Stimulated activated CD4-positive, alpha-beta T cell treated with anti-CD3 and anti-CD28 coated beads, TNF-alpha, amount 100 ng/mL, for 48 hours (primary cell): Measurements from ENCODE around the gene GALNTL6.

Experiments
- DNase-seq, 3 donors: peaks; one replicate each; pipeline ENCODE4 v3.0.0-alpha.2; 2020; ENCODE audit warnings: low read depth in 3 of 3

Gene GALNTL6

DNA sequence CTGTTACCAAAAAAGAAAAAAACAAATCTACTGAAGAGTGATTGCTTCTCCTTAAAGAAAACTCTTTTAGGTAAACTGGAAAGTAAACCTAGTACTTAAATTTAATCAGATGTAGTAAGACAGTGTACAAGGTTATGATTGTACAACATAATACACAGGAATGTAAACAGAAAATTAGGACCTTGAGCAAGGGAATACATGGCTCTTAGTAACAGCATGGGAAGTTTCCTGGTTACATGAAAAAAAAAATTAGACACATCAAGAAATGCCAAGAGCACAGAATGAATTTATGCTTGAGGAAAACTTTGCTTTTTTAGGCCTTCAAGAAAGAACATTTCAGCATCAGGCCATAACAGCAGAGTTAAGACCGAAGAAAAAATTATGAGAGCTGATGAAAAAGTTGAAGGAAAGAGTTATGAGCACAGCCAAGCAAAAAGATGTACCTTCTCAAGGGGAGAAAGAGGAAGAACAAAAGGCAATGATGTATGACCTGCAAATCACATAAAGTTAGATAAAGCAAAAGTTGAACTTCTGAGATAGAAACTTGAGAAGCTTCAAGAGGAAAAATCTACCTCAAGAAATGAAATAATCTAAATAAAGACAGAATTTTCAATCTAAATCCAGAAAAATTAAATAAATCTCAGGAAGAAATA is 311.6 kb downstream of the GALNTL6 start:
- no peak for DNase-seq

DNA sequence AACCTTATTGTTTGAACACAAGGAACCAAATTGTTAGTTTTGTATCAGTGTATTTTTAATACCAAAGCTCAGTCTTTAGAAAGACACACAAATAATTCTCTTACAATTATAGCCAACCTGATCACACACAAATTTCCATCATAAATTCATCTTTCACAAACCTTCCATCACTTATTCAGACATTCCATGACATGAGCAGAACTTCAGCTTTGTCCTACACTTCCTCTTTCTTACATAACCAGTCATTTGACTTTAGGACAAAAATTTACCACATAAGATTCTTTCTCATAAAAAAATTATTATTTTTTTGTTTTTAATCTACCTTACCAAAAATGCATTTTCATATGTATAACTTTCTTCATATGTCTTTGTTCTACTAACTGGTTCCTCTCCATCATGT is 312.2 kb downstream of the GALNTL6 start:
- no peak for DNase-seq

DNA sequence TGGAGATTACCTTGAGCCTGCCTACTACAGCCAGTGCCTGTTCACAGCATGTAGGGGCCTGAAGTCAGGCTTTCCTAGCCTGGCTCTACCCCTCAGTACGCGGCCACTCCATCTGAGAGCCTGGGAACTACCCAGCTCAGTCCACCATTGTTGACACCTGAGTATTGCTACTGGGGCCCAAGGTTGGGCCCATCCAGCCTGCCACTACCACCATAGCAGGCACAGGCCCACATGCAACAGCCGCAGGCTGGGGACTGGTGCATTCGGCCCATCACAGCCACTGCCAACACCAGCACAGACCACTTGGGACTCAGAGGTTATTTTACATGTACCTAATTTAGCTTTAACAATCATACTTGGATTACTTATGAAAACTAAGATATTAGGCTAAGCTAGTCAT is 314.0 kb downstream of the GALNTL6 start:
- no peak for DNase-seq

DNA sequence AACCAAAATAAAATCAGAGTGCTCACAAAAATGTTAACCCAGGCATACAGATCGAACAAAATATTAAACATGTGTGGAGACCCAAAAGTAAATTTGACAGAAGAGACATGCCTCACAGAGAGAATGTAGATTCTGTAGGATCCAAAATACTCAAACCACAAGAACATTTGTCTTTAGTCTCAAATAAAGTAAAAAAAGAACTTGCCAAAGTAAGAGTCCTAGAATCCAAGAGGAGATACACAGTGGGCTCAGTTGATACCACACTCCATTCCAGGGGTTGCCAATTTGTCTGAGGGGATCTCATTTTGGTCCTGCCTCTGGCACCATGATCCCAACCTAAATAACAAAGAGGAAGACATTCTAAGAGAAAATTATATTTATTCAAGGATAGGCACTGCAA is 316.4 kb downstream of the GALNTL6 start:
- no peak for DNase-seq

DNA sequence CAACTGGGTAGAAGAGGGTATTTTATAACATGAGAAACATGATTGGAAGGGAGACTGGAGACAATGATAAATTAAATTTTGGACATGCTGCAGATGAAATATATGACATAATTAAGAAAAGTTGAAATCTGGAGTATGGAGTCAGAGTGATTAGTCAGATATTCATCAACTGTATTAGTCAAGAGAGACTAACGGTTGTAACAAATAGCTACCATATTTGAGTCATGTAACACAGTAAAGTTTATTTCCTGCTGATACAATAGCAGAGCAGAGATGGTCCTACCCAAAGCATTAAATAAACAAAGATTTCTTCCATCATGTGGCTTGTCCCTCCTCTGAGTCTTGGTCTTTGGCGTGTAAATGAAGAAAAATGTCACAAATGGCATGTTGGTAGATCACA is 321.3 kb downstream of the GALNTL6 start:
- DNase-seq = no peak

DNA sequence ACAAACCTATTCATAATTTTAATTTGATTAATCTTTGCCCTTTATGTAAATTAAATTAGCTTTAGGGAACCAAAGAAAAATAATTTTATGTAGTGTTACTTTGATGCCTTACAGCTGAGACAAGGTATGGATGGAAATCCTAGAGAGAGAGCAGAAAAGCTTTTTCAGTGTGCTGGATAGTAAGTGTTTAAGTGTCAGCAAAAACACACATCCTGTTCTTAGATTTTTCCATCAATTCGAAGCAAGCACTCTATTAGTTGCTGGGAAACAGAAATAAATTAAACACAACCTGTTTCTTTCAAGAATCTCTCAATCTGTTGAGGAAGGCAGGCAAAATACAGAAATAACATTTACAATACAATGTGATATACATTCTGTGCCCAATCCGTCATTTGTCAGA is 327.8 kb downstream of the GALNTL6 start:
- no peak for DNase-seq

DNA sequence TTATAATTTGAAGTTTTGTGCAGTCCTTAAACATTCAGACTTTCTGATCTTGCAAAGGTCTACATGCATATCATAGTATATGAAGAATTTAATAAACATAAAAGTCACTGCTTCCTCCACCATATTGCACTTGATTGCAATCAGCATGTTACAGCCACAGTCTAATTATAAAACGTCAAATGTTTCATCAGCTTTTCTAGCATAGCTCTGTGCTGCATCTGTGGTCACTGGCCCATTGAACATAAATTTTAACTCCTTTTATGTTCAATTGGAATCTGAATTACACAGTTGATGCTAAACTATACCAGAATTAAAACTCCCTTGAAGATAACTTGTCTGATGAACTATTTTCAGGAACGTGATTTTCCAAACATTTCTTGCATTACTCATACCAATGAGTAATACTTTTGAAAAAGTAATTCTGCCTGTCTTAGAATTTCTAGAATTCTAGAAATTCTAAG is 329.1 kb downstream of the GALNTL6 start:
- no peak for DNase-seq

DNA sequence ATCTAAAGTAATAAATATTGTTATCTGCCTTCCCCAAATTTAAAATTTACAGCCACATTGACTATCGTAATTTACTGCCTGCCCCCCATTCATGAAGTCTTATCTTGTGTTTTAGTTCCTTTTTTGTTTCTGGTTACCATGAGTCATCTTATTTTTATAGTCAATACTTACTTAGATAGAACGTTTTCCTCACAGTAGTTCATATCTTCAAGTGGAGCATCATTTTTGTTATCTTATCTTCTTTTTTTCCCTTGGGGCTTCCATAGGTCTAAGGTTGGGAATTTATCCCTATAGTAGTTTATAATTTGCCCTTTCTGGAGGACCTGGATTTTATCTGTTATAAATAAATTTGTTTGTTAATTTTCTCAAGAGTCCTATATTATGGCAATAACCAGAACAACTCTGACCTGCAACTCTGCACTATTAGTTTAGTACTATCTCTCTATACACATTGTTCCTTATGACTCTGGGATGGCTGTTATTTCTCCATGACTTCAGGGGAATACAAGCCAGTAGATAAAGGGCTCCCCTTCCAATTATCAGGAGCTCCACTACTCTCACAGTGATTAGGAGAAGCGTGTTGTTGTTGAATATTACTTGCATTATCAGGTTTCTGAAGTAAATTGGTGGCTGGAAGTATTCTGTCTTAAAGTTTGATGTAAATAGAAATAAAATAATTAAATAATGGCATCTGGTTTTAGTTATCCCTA is 330.6 kb downstream of the GALNTL6 start:
- DNase-seq = no peak

DNA sequence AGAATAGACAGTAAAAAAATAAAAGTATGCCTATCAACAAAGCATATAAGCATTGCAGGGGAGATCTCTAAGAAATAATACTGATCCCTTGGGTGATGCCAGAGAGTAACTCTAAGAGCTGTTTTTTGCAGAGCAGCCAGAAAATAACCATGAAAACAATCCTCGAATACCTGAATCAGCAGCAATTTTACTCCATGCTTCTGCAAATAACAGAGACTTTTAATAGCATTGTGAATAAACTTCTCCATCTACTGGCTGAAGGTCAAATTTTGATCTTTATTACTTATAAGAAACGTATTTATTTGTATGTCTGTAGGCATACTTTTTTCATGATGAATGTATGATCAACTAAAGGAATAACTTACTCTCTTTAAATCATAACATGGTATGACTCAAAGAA is 334.5 kb downstream of the GALNTL6 start:
- no peak for DNase-seq

DNA sequence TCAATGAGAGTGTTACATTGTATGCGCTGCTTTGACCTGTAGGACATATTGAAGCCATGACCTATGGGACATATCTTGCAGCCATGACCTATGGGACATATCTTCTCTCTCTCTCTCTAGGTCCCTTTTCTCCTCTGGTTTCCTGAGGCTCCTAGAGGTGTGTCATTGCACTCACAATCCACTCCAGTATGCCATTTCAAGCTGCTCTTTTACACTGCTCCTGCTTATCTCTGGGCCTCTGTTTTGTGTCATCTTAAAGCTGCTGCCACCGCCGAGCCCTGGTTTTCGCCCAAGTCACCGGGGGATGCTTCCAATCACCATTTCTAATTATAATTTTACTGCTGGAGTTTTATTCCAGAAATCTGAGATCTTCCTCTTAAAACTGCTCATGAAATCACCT is 336.1 kb downstream of the GALNTL6 start:
- no peak for DNase-seq

DNA sequence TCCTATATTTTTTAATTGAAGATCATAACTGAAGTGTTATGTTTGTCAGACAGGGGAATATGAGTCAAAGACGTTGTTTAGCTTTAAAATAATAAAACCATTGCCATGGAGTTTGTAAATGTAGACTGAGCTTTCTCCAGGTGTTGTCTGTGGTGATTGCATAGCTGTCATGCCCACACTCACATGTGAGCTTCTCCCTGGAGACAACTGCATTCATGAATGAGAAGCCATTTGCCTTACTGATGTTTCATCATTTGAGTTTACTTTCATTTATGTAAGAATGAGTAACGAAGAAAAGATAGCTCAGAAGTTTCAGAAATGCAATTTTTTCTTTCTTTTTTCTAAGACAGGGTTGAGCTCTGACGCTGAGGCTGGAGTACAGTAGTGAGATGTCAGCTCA is 339.1 kb downstream of the GALNTL6 start:
- DNase-seq = no peak

DNA sequence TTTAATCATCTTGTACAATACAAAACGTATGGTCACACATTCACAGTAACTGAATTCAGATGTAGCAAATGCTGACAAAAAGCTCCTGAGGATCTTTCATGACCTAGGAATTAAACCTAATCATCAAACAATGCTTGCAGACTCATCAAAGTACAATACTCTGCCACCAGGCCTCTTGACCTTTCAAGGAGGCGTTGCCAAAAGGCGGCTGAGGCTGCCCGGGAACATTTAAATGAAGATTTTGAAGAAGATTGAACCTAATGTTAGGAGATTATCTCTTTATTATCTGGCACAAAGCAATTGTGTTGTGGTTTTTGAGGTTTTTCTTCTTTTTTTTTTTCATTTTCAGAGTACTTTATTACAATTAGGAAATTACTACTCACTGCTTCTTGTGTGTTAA is 340.5 kb downstream of the GALNTL6 start:
- DNase-seq = no peak

DNA sequence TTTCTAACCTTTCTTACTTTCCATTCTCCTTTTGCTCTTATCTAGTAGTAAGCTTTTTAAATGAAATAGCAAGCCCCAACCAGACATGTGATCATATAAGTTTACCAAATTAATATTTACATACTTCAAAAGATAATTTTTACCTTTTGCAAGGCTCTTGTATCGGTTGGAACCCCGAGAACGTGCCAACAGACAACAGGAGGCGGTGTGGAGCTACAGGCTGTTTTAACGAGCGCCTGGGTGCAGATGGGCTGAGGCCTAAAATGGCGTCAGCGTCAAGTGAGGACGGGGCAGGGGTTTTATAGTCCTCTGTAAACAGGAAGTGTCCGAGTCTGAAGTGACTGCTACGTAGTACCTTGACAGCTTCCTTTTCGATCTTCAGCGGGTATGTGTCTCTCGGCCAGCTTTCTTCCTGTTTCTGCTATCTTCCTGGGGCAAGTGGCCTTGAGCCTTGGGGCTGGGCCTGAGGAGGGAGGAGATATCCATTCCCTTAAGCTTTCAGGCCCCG is 342.7 kb downstream of the GALNTL6 start:
- DNase-seq = no peak

DNA sequence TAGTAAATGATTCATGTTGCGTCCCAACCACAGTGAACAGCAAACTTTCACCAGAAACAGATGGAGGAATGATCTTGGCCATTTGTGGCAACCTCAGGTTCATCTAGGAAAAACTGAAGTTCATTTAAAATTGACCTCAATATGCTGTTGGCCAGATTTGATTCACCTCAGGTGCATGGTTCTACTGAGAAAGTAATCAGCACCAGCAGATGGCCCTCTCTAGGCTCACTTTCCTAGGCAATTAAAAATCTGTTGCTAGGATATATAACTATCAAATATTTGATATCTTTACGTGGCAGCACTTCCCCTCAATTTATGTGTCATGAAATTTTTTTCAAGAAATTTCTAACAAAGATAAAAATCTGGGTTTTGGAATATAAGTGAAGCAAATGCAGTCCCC is 344.7 kb downstream of the GALNTL6 start:
- no peak for DNase-seq

DNA sequence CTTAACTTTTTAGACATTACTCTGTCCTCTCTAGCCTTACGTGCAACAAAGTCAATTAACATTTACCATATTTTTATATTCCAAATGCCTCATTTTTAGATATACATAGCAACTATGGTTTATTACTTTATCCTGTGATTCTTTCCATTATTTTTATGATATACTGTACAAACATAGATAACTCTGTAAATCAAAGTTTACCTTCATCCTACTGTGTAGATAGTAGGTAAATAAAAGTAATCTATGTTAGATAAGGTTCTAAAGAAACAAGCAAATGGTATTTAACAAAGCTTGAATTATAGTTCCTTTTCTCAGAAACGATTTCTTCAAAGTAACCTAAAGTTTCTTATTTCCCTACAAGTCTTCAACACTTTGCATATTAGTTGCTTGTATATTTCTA is 350.0 kb downstream of the GALNTL6 start:
- DNase-seq = no peak

DNA sequence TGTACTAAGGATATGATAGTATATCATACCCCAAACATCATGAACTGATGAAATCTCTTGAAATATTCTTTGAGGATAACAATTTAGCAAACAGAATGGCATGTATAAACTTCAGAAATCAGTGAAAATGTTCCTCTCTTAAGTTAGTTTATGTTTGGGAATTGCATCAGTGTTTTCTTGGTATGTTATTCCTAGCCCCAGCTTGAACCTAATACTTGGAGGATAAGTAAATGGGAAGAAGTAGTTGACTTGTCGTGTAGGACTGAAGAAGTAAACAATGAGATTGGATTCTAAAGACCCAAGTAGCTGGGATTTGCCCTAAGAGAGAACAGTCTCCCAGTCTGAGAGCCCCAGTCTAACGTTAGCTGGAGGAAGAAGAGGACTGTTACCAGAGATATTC is 355.7 kb downstream of the GALNTL6 start:
- DNase-seq = no peak

DNA sequence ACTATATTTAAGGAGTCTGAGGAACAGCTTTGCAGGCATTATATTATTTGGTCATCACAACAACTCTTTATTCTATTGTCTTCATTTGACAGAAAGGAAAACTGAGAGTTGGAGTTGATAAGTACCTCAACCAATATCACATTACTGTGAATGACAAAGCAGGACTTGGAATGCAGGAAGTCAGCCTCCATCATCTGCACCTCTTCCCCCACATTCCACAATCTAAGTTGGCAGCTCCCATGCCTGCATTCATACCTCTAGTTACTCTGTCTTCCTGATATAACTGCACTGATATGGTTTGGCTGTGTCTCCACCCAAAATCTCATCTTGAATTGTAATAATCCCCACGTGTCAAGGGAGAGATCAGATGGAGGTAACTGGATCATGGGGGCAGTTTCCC is 356.7 kb downstream of the GALNTL6 start:
- no peak for DNase-seq

DNA sequence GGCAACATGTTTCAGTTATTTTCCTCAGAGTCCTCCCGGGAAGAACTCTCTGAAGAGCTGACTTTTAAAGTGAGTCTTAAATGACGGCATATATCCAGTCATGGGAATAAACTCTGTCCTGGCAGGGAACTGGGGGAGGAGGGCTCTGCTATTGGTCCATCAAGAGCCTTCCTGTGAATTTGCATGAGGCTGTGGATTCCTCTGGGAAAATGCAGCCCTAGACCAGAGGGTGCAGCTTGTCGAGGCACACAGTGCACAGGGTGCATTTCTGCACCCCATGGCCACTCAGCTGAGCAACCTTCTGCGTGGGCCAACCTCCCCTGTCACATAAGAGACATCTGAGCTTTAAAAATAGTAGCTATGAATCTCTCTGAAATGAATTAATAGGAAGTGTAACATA is 360.0 kb downstream of the GALNTL6 start:
- DNase-seq = no peak

DNA sequence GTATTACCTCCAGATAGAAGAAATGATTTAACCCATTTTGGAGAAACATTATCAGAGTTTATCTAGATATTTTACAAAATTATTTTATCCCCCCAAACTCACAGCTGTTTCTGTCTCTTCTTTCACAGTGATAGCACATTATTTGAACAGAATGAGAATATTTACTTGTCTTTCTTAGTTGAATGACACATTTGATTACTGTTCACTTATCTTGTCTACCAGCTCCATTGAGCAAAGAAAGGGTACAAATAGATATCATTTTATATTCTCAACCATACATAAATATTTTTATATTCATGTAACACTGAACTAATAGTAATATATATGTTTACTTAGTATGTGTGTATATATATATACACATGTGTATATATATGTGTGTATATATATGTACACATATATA is 364.2 kb downstream of the GALNTL6 start:
- DNase-seq = no peak

DNA sequence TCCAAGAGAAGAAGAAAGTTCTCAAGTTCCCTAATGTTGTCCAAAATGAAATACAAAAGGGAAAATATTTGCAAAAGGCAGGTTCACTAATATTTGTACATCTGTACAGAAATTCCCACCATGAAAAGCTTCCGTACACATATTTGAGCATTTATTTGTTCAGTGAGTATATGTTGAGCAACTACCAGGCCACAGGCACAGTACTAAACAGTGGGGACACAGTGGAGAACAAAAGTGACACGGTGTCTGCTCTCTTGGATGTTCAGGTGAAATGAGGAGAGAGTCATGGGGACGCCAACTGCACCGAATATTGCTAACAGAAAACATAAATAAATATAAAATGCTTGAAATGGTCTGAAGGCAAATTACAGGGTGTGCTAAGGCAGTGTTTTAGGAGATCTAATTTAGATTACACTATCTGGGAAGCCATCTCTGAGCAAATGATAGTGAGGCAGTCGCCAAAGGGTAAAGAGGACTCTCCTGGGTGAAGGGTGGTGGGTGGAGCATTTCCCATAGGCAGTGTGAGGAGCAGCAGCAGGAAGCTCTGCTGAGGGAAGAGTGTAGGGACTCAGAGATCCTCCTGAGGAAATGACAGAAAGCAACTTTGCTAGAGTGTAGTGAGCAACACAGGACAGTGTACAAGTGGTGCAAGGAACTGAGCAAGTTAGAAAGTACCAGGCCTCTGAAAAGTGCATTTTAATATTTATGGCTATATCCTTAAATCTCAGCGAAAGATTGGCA is 375.2 kb downstream of the GALNTL6 start:
- DNase-seq = no peak

DNA sequence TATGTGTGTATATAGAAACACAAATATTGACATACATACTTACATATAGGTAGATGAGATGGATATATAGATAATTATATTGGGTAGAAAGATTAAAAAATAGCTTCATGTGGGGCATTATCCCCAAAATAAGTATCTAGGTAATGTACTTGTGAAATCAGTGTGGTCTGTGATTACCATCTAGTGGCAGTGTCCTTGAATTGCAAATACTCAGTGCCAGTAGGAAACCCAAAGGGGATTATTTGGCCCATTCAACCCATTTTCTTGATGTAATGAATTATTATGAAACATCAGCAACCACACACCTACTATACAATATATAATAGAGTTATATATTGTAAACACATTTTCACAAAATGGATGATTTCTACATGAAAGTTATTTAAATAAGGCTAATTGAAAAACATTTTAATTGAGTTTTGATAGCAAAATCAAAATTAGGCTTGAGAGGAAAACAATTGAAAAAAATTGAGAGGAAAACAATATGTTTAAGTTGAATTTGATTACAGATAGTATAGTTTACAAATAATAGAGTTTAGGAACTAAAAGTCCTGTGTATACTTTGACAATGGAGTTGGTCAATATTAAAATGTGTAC is 389.4 kb downstream of the GALNTL6 start:
- no peak for DNase-seq

DNA sequence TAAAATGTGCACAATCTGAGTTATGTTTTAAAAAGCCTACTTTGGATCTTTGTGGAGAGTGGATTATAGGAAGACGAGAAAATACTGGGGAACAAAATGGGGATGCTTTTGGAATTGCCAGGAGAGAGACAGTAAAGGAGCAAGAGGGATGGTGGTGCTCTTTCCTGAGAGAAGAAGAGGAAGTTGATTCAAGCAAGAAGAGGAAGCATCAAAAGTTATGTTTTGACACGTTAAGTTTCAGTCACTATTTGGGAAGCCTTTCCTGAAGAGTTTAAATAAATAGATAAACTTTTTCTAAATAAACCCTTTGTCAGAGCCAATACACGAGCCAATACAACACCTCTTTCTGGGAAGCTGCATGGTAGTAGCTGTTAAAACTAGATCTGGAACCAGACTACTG is 394.1 kb downstream of the GALNTL6 start:
- no peak for DNase-seq
